Osteoblast (primary cell): ENCODE measurements around the gene PRKCA. TPM values are rescaled to one million over a fixed set of nuclear protein-coding genes. Genes with fewer than 3 reads are reported as not detected.

Experiments
- DNase-seq: peaks from one replicate; pipeline ENCODE4 v3.0.0; 2011; ENCODE audit warnings: low spot score, mixed read lengths; ENCODE audit not compliant: insufficient read length; ENCODE audit errors: missing footprints
- H2AFZ ChIP-seq: 2 replicates; pipeline ENCODE4 v1.6.0; 2011; ENCODE audit warnings: mild to moderate bottlenecking, low read length
- H3K27ac ChIP-seq: 2 replicates; pipeline ENCODE4 v1.5.1; 2011; ENCODE audit warnings: mild to moderate bottlenecking, low read depth, low read length, moderate library complexity
- H3K27me3 ChIP-seq: 2 replicates; pipeline ENCODE4 v1.6.0; 2012; ENCODE audit warnings: mild to moderate bottlenecking, control low read depth, inconsistent platforms, low read length, moderate library complexity; ENCODE audit not compliant: insufficient read depth
- H3K36me3 ChIP-seq: 2 replicates; pipeline ENCODE4 v1.5.1; 2011; ENCODE audit warnings: mild to moderate bottlenecking, low read length, control low read depth, moderate library complexity; ENCODE audit not compliant: insufficient read depth
- H3K4me1 ChIP-seq: 2 replicates; pipeline ENCODE4 v1.5.1; 2011; ENCODE audit warnings: mild to moderate bottlenecking, low read length, control low read depth, moderate library complexity; ENCODE audit not compliant: insufficient read depth
- H3K4me2 ChIP-seq: 2 replicates; pipeline ENCODE4 v1.6.0; 2011; ENCODE audit warnings: mild to moderate bottlenecking, low read length; ENCODE audit not compliant: insufficient read depth
- H3K4me3 ChIP-seq: fragments of 200-600 bp; sonication (generic); 3 replicates; pipeline ENCODE4 v1.5.1; 2012; ENCODE audit warnings: mild to moderate bottlenecking, low read length, inconsistent platforms; ENCODE audit not compliant: insufficient read depth
- H3K79me2 ChIP-seq: 2 replicates; pipeline ENCODE4 v1.6.0; 2012; ENCODE audit warnings: mild to moderate bottlenecking, low read length, control low read depth, inconsistent platforms; ENCODE audit not compliant: insufficient read depth
- H3K9me3 ChIP-seq: 2 replicates; pipeline ENCODE4 v1.5.1; 2011; ENCODE audit warnings: low read depth, low read length, control low read depth
- H4K20me1 ChIP-seq: 2 replicates; pipeline ENCODE4 v1.6.0; 2012; ENCODE audit warnings: mild to moderate bottlenecking, low read length, control low read depth; ENCODE audit not compliant: insufficient read depth
- CTCF ChIP-seq: IDR thresholded peaks from 2 replicates; pipeline ENCODE4 v1.5.1; 2011; ENCODE audit warnings: mild to moderate bottlenecking, low read depth, low read length, moderate library complexity; ENCODE audit errors: extremely low read depth
- total RNA-seq: library from RNA; depleted of rRNA; stranded (reverse); fragments of >200 nt; gene quantifications from 2 replicates; pipeline ENCODE4 v1.2.3, GENCODE V29; 2012

Gene PRKCA
- total RNA-seq, 1 donor: 46.0 TPM

- no peaks in the 10 kb centered on the region for H3K79me2 ChIP-seq
- H3K27me3 ChIP-seq: no peaks in the 10 kb centered on the region
- no peak for DNase-seq
- H3K4me2 ChIP-seq: no peak overlapping the region
- H3K9me3 ChIP-seq: no peaks in the 10 kb centered on the region
- no peak for TF ChIP-seq CTCF
- peaks cover 7% of the 10 kb centered on the region for H4K20me1 ChIP-seq
- no peaks in the 10 kb centered on the region for H3K4me1 ChIP-seq
- no peak overlapping the region for H2AFZ ChIP-seq
- no peak overlapping the region for H3K4me3 ChIP-seq
- no peak overlapping the region for H3K27ac ChIP-seq
- peaks cover 71% of the 10 kb centered on the region for H3K36me3 ChIP-seq
Measured at GRCh38 chr17:66739553-66739952, 437.1 kb downstream of the PRKCA start.

DNA sequence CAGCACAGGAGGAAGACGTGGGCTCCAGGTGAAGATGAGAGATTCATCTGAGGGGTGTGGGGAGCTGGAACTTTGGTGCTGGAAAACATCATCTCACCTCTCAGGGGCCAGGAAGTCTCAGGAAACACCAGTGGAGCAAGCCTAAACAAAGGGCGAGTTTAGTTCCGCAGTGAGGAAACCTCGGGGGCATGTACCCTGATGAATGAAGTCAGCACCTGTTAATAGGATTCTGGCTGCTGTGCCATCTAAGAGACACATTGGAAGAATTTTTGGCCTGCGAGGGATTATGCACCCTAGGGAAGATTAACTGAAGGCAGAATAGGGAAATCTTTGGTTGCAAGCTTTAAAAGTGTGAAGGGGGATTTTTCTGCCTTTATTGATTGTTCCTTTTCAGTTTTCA, 437.8 kb downstream of the PRKCA start:
- Histone ChIP-seq H3K27me3 (no peaks in the 10 kb centered on the region), H3K4me3 (no peak overlapping the region), H3K4me2 (no peak overlapping the region), H4K20me1 (peaks cover 7% of the 10 kb centered on the region), H2AFZ (no peak overlapping the region), H3K36me3 (peaks cover 72% of the 10 kb centered on the region), H3K79me2 (no peaks in the 10 kb centered on the region), H3K9me3 (no peaks in the 10 kb centered on the region), H3K4me1 (no peaks in the 10 kb centered on the region), H3K27ac (no peak overlapping the region)
- no peak for TF ChIP-seq CTCF
- DNase-seq: no peak

DNA sequence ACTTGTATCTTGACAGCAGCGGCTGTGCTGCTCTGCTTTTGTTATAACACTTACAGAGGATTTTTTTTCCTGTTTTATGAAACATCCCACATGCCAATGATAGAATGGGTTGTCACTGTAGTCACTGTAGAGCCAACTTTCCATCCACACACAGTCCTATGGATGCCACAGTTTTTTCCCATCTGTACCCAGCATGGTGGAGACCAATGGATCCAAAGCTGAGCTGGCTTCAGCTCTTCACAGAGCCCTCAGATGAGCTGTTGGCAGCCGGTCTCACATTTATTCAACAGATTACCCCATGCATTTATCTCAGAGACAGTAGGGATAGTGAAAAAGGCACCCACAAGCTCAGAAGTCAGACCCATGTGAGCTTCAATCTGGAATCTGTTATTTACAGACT, 441.1 kb downstream of the PRKCA start:
- Histone ChIP-seq H3K9me3 (no peaks in the 10 kb centered on the region), H3K4me2 (no peak overlapping the region), H3K36me3 (peaks cover 55% of the 10 kb centered on the region), H3K27ac (no peak overlapping the region), H3K4me1 (peaks cover 18% of the 10 kb centered on the region), H2AFZ (no peak overlapping the region), H4K20me1 (peaks cover 4% of the 10 kb centered on the region), H3K4me3 (no peak overlapping the region), H3K79me2 (no peaks in the 10 kb centered on the region), H3K27me3 (no peaks in the 10 kb centered on the region)
- no peak for DNase-seq
- TF ChIP-seq CTCF: no peak

DNA sequence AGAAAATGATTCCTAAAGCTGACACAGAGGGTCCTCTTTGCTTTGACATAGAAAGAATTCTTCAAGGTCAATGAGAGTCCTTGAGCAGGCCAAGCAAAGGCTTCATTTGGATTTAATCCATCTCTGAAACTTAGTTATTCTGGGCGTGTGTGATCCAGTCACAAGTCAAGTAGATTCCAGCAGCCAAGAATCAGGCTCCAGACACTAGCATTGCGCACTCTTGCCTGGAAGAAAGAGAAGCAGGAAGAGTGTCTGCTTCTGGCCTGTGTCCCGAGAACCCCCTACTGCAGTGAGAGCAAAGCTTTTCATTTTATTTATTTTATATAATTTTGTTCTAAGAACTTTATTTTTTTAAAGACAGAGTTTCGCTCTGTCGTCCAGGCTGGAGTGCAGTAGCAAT, 444.3 kb downstream of the PRKCA start:
- no peaks in the 10 kb centered on the region for H3K9me3 ChIP-seq
- H4K20me1 ChIP-seq: peaks cover 4% of the 10 kb centered on the region
- no peaks in the 10 kb centered on the region for H3K79me2 ChIP-seq
- H2AFZ ChIP-seq: no peak overlapping the region
- no peak for TF ChIP-seq CTCF
- no peaks in the 10 kb centered on the region for H3K27me3 ChIP-seq
- H3K4me2 ChIP-seq: no peak overlapping the region
- DNase-seq: peak; percentile 48
- peak overlapping the region; percentile 76 for H3K27ac ChIP-seq
- no peak overlapping the region for H3K4me3 ChIP-seq
- H3K36me3 ChIP-seq: peaks cover 47% of the 10 kb centered on the region
- peaks cover 20% of the 10 kb centered on the region for H3K4me1 ChIP-seq
